ENCODE measurements around the gene SULT2B1.
"Not testable (repeated sequence)": the region's sequence is repeated elsewhere in the genome, so short reads cannot be mapped to it uniquely, and the experiment has no call there.

Gene SULT2B1
- 0 reads per million in 3 experiments for total RNA-seq

GRCh38 chr19:48551437-48552302 lies at the start of gene SULT2B1:
SULT2B1 (plus strand) TSS chr19:48552172; CDS start chr19:48552253, 81 bp downstream.
- no peak for DNase-seq

GRCh38 chr19:48502350-48503018 lies 49.5 kb upstream of the SULT2B1 start:
- DNase-seq = no peak

- peak; percentile 61 for DNase-seq
These were observed 45.7 kb upstream of the SULT2B1 start for GRCh38 chr19:48506138-48506733.

GRCh38 chr19:48507911-48508439 lies 44.0 kb upstream of the SULT2B1 start:
- no peak for DNase-seq

GRCh38 chr19:48508729-48509411 lies 43.1 kb upstream of the SULT2B1 start:
- no peak for DNase-seq

- DNase-seq = no peak
These were observed 42.3 kb upstream of the SULT2B1 start for GRCh38 chr19:48509467-48510194.

GRCh38 chr19:48510421-48511268 lies 41.3 kb upstream of the SULT2B1 start:
- peak; percentile 69 for DNase-seq

GRCh38 chr19:48511321-48511731 lies 40.6 kb upstream of the SULT2B1 start:
- peak; percentile 36 for DNase-seq

GRCh38 chr19:48511800-48512503 lies 40.0 kb upstream of the SULT2B1 start, which contains the start of gene LMTK3:
LMTK3 (minus strand) TSS chr19:48511835; CDS start chr19:48511576, 259 bp downstream.
- DNase-seq = peak; percentile 84

GRCh38 chr19:48512504-48513288 lies 39.3 kb upstream of the SULT2B1 start:
- DNase-seq = peak; percentile 24

- DNase-seq = peak; percentile 68
These were observed 38.5 kb upstream of the SULT2B1 start for GRCh38 chr19:48513289-48514122.

GRCh38 chr19:48514123-48514458 lies 37.9 kb upstream of the SULT2B1 start:
- no peak for DNase-seq

GRCh38 chr19:48516536-48516935 lies 35.4 kb upstream of the SULT2B1 start:
- DNase-seq = no peak

- DNase-seq = no peak
These were observed 33.8 kb upstream of the SULT2B1 start for GRCh38 chr19:48518207-48518606.

- not testable (repeated sequence) for DNase-seq
These were observed 32.5 kb upstream of the SULT2B1 start for GRCh38 chr19:48519426-48519825.

- no peak for DNase-seq
These were observed 31.8 kb upstream of the SULT2B1 start for GRCh38 chr19:48520134-48520533.

GRCh38 chr19:48524221-48524620 lies 27.8 kb upstream of the SULT2B1 start:
- no peak for DNase-seq

GRCh38 chr19:48524732-48525131 lies 27.2 kb upstream of the SULT2B1 start:
- no peak for DNase-seq

All from central memory CD4-positive, alpha-beta T cell (primary cell).